HG03565 (cell line): ENCODE data around the gene MINPP1.
"Not testable (repeated sequence)": the region's sequence is repeated elsewhere in the genome, so short reads cannot be mapped to it uniquely, and the experiment has no call there.

Experiments used
- ATAC-seq: cut with Tn5 transposase; IDR thresholded peaks from one replicate; pipeline ENCODE4 v1.9.1; 2021; ENCODE audit warnings: mild to moderate bottlenecking, moderate library complexity; ENCODE audit not compliant: unreplicated experiment

Gene MINPP1

GRCh38 chr10:87560495-87561129, 55.9 kb downstream of the MINPP1 start:
- ATAC-seq: no peak

DNA sequence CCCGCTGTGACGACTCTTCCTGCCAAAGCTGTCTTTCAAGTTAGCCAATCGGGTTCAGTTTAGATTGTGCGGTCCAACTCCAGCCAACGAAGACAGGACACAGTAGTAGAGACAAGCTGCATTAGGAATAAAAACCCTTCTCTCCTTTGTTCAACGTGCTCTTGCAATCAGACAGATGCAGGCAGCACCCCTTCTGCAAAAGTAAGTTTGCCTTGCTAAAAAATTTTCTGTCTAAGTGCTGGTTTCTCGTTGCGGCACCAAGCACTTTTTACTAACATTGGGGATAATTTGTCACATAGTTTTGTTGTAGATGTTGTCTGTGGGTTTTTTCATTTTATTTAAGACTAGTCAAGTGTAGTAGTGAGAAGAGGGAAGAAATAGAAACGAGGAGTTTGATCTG, 58.1 kb downstream of the MINPP1 start:
- ATAC-seq: no peak

- ATAC-seq: no peak
These were observed 60.3 kb downstream of the MINPP1 start for GRCh38 chr10:87565010-87565409.

DNA sequence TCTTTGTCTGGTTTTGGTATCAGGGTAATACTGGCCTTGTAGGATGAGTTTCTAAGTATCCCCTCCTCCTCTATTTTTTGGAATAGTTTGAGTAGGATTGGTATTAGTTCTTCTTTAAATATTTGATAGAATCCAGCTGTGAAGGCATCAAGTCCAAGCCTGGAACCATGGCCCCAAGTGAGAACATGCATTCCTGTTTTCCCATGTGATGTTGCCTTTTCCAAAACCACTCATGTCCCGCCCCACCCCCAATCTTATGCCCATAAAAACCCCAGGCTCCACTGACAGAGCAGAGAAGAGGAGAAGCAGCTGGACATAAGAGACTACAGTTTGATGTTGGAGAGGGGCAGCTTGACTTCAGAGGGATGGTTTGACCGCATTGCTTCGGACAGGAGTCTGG, 71.2 kb downstream of the MINPP1 start:
- ATAC-seq: no peak

DNA sequence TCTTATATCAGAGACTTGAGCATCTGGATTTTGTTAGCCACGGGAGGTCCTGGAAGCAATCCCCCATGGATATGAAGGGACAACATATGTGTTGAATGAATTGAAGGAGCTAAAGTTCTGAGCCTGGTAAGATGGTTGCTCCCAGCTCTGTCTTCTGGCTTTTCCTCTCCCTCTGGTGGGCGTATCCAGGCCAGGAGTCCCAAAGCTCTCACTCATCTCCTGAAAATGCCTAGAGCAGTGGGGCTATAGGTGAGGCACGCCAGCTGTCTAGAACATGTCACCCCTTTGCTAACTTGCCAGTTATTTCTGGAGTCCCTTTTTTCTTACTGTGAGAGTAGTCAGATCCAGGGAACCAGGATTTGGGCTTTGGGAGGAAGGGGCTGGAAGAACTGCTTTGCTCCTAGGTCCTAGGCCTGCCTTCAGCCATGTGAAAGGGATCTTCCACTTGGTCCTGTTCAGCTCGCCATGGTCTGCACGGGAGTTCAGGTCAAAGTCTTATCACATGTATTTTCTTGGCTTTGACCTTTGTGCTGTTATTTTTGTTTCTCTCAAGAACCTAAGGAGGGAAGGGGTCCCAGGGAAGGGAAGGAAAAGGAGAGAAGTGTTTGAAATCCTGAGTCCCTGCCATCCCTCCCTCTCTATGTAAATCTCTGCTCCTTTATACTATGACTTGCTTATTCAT, 73.6 kb downstream of the MINPP1 start:
- no peak for ATAC-seq

DNA sequence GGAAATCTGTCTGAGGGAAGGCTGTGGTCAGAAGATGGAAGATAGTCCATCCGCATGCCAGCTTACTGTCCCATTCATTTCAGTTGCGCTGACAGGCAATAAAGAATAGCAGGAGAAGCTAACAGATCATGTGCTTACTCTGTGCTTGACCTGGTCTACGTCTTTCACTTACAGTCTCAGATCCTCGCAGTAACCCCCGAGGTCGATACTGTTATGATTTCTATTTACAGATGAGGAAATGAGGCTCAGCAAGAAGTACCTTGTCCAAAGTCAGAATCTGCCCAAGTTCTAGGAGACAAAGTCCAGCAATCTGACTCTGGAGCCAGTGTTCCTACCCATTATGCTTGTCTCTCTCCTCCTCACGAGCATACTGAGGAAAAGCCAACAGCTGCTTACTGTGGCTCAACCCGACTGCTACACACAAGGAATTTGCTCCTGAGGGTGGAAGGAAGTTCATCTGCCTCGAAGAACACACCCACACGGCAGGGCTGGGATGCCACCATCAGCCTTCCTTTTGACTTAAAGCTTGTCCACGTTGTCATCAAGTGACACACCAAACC, 74.2 kb downstream of the MINPP1 start:
- ATAC-seq: no peak

- ATAC-seq: no peak
These were observed 74.9 kb downstream of the MINPP1 start for GRCh38 chr10:87579563-87579962.

GRCh38 chr10:87580016-87580415, 75.3 kb downstream of the MINPP1 start:
- no peak for ATAC-seq

DNA sequence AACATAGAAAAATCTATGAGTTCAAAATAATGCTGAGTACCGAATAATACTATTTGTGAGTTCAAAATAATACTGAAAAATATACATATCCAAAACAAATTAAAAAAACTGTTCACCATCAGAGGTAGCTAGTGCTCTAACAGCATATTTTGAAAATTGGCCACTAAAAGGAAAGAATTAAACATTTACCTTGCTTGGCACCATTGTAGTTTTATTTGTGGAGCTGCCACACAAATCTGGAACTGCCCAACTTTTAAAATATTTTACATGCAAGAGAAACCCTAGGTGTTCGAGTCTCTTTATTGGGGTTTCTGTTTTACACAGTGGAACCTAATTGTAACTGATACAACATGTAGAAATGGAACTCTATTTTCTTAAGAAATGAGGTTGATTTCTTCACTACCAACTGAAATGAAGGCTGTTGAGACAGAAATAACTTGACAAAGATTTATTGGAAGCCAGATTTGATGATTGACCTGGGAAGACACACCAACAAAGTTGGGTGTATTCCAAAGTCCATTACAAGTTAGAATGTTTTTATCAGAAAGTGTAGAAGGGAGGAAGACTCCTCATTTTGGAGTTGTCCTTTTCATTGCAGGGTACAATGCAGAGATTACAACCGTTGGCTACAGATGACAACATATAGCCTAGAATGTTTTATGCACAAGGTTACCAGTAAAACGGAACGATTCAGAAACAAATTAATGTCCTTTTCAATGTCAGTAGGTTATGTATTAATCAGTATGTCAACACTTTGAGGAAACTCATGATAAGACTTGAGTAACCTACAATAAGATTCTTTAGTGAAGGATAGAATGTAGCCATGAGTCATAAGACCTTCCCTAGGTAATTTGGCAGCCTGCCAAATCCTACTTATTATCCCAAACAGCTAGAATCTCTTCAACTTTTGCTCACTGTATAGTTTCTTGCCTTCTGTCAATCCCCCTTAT, 81.1 kb downstream of the MINPP1 start:
- ATAC-seq: no peak

DNA sequence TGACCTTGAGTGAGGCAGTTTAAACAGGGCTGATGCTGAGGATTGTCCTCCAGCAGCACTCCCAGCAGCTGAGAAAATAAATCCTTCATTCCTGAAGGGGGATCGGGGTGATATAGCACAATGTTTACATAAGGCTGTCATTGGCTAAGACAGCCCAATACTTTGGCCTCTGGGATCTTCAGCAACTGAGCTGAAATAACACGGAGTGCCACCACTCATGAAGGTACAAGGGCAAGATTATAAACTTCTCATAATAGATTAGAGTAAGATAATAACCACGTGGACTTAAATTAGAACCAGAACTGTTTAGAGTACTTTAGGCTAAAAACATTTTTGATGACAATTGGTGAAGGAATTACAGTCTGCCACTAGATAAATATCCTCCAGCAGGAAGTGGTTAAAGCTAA, 85.0 kb downstream of the MINPP1 start:
- no peak for ATAC-seq

GRCh38 chr10:87590705-87591588, 86.3 kb downstream of the MINPP1 start:
- ATAC-seq: no peak

GRCh38 chr10:87591589-87591886, 86.8 kb downstream of the MINPP1 start:
- ATAC-seq: no peak

DNA sequence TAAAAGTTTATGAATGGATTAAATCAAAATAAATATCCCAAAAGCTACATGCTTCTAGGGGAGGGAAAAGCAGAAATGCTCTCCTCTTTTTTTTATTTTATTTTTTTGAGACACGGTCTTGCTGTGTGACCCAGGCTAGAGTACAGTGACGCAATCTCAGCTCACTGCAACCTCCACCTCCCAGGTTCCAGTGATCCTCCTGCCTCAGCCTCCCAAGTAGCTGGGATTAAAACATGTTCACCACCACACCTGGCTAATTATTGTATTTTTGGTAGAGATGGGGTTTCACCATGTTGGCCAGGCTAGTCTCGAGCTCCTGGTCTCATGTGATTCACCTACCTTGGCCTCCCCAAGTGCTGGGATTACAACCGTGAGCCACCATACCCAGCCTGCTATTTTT, 88.2 kb downstream of the MINPP1 start:
- ATAC-seq: not testable (repeated sequence)

DNA sequence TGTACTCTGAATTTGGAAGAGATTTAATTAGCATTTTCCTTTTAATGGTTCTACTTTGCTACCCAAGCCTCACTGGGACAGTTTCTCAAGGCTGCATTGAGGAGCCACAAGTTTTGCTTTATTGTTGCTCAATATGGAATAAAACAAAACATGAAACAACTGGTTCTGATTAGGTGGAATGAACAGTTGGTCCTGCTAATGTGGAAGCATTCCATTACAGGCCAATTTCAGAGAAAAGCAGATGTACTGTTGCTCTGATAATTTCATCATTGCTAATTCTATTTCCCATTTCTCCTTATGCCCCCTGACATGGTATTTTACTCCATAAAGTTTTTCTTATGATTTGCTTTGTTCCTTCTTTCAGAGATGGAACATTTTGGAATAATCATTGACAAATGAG, 89.0 kb downstream of the MINPP1 start:
- no peak for ATAC-seq

- no peak for ATAC-seq
These were observed 89.5 kb downstream of the MINPP1 start for GRCh38 chr10:87594181-87594580.

DNA sequence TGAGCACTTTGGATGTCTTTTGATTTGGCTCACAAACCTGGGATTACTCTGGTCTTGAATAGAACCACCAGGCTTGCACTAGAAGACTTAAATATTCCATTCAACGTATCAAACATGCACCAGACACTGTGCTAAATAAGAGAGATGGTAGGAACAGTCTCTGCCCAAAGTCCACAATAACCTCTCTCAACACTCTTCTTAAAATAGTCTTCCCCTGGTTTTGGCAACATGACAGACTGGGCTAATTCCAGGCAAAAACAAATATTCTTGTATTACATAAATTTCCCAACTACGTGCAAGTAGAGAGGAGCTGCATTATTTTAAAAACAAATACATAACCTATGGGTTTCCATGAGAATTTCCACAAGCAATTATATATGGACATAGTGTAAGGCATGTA, 90.2 kb downstream of the MINPP1 start:
- ATAC-seq: no peak

GRCh38 chr10:87596351-87596750, 91.7 kb downstream of the MINPP1 start:
- no peak for ATAC-seq

GRCh38 chr10:87598700-87599099, 94.0 kb downstream of the MINPP1 start:
- ATAC-seq: no peak

- no peak for ATAC-seq
These were observed 95.9 kb downstream of the MINPP1 start for GRCh38 chr10:87600581-87600980.
